GM12891 (cell line): ENCODE results near the gene PLA2G2A.

Experiments
- POLR2A ChIP-seq: IDR thresholded peaks from 2 replicates; pipeline ENCODE4 v1.6.1; 2011; ENCODE audit warnings: low read depth, low read length, control low read depth
- POLR2AphosphoS5 ChIP-seq: IDR thresholded peaks from 2 replicates; pipeline ENCODE4 v1.6.1; 2011; ENCODE audit warnings: low read depth, low read length, control low read depth
- SPI1 ChIP-seq: IDR thresholded peaks from 2 replicates; pipeline ENCODE4 v1.6.1; 2011; ENCODE audit warnings: low read depth, low read length, control low read depth
- TAF1 ChIP-seq: IDR thresholded peaks from 2 replicates; pipeline ENCODE4 v1.6.1; 2011; ENCODE audit warnings: low read depth, low read length, control low read depth

GRCh38 chr1:19946971-19947370 lies 32.4 kb downstream of the PLA2G2A start:
- TF ChIP-seq POLR2A, result no peak
- TF ChIP-seq TAF1, result no peak
- no peak for TF ChIP-seq POLR2AphosphoS5
- TF ChIP-seq SPI1, result no peak
